GM12891 (cell line): ENCODE measurements around the gene PPP3R1.

ENCODE experiments used
- DNase-seq: peaks from one replicate; pipeline ENCODE4 v3.0.0; 2011; ENCODE audit warnings: low spot score; ENCODE audit not compliant: insufficient read length
- FAIRE-seq: peaks from 2 replicates; lab custom pipeline; 2011; peaks lifted over from hg19 to GRCh38; lab: Jason Lieb, UNC
- PAX5 ChIP-seq: IDR thresholded peaks from 2 replicates; pipeline ENCODE4 v1.6.1; 2011; ENCODE audit warnings: low read length, moderate library complexity, mild to moderate bottlenecking; ENCODE audit not compliant: insufficient read depth, severe bottlenecking
- POLR2A ChIP-seq: IDR thresholded peaks from 2 replicates; pipeline ENCODE4 v1.6.1; 2011; ENCODE audit warnings: low read depth, low read length, control low read depth
- POLR2AphosphoS5 ChIP-seq: IDR thresholded peaks from 2 replicates; pipeline ENCODE4 v1.6.1; 2011; ENCODE audit warnings: low read depth, low read length, control low read depth
- POU2F2 ChIP-seq: IDR thresholded peaks from 2 replicates; pipeline ENCODE4 v1.6.1; 2011; ENCODE audit warnings: low read depth, mild to moderate bottlenecking, control low read depth, low read length, moderate library complexity
- SPI1 ChIP-seq: IDR thresholded peaks from 2 replicates; pipeline ENCODE4 v1.6.1; 2011; ENCODE audit warnings: low read depth, low read length, control low read depth
- TAF1 ChIP-seq: IDR thresholded peaks from 2 replicates; pipeline ENCODE4 v1.6.1; 2011; ENCODE audit warnings: low read depth, low read length, control low read depth

PPP3R1 gene

DNA sequence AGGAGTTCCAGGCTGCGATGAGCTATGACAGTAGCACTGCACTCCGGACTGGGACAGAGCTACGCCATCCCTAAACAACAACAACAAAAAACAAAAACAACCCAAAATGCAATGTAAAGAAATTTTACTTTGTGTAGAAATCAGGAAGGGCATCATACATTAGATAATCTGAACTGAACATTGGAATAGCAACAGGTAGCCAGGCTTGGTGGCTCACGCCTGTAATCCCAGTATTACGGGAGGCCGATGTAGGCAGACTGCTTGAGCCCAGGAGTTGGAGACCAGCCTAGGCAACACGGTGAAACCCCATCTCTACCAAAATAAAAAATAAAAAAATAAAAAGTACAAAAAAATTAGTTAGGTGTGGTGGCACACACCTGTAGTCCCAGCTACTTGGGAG lies 96.7 kb downstream of the PPP3R1 start:
- no peak for FAIRE-seq
- TF ChIP-seq SPI1 (no peak), POLR2AphosphoS5 (no peak), PAX5 (no peak), POLR2A (no peak), POU2F2 (no peak), TAF1 (no peak)
- no peak for DNase-seq

DNA sequence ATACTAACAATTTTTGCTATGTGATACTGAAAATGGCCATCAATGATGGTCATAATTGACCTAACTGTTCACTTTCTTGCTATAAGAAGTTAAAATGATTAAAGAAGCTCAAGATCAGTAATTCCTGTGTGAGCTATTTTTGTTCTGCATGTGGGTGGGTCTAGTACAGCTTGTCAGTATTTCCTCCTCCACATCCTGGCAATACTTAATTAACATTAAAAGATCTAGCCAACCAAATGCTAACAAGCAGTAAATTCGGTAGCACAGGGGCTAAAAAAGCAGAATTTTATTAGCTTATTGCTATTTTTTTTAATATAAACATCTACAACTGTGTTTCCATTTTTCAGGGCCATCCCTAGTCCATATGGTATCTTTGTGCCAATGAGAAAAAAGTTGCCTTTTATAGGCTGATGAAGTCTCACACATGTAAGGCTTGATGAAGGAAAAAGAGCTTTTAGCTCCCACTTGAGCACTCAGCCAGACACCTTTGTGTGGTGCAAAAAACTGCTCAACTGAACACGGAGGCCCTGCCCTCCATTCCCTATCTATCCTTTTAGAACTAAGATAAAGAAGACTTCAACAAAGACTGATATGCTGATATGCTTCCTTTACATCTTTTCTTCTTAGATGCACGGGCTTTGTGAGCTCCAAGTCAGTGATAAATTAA lies 99.5 kb downstream of the PPP3R1 start:
- TF ChIP-seq SPI1 (no peak), PAX5 (no peak), POLR2AphosphoS5 (no peak), TAF1 (no peak), POU2F2 (no peak), POLR2A (no peak)
- FAIRE-seq (no peak), DNase-seq (no peak)

DNA sequence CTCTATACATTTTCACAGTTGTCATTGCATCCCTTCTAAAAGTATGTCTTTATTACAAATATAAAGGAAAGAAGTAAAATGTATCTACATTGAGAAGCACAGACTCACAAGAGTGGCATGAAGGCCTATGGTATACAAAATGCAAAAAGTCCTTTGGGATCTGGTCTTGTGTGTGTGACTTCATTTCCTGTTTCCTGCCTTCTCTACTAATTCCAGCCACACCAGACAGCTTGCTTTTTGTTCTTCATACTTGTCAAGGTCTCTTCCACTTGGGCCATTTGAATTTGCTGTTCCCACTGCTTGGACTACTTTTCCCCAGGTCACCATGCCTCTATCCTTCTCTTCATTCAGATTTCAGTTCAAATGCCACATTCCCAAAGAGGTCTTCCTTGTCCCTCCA lies 101.3 kb downstream of the PPP3R1 start:
- TF ChIP-seq POLR2A (no peak), PAX5 (no peak), TAF1 (no peak), POU2F2 (no peak), SPI1 (no peak), POLR2AphosphoS5 (no peak)
- no peak for DNase-seq
- no peak for FAIRE-seq

DNA sequence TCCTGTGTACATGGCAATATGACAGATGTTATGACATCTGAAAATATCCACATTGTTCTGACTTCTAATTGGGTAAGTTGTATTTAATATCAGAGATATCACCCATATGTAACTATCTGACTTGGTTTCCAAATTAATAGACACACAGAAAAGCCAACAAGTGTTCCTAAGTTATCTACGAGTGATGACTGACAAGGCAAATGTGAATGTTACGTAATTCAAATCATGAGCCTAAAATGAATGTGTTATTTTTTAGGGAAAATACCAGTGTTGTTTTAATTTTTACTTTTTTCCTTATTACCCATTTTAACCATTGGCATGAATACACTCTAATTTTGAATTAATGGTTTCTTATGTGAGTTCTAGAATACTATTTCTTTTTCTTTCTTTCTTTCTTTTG lies 110.5 kb downstream of the PPP3R1 start:
- TF ChIP-seq TAF1 (no peak), POLR2A (no peak), SPI1 (no peak), PAX5 (no peak), POU2F2 (no peak), POLR2AphosphoS5 (no peak)
- FAIRE-seq (no peak), DNase-seq (no peak)

DNA sequence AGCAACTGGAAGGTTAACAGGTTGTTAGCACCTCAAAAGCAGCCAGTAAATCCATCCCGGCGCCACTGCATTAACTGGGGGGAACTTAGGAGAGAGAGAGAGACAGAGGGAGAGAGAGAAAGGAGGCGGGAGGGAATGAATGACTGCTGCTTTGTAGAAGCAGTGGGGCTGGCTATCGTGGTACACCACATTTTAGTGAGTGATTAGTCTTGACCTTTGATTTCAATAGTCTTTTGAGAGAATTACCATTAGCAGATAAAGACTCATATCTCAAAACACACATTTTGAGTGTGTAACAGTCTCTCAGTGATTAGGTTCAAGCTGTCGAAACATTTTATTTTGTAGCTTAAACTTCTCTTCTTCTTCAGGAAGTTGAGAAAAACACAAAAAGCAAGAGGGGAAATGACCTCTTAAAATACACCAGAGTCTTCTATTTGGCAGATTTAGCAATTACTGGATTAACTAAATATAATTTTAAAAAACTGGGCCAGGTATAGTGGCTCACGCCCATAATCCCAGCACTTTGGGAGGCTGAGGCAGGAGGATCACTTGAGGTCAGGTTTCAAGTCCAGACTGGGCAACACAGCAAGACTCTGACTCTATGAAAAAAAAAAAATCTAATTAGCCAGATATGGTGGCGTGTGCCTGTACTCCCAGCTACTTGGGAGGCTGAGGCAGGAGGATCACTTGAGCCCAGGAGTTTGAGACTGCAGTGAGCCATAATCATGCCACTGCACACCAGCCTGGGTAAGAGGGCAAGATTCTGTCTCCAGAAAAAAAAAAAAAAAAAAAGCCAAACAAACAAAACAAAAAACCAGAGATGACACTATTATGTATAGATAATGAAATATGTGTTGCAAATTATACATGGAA lies 116.6 kb downstream of the PPP3R1 start:
- TF ChIP-seq SPI1 (no peak), POLR2AphosphoS5 (no peak), POU2F2 (no peak), TAF1 (no peak), PAX5 (no peak), POLR2A (no peak)
- DNase-seq (no peak), FAIRE-seq (no peak)

DNA sequence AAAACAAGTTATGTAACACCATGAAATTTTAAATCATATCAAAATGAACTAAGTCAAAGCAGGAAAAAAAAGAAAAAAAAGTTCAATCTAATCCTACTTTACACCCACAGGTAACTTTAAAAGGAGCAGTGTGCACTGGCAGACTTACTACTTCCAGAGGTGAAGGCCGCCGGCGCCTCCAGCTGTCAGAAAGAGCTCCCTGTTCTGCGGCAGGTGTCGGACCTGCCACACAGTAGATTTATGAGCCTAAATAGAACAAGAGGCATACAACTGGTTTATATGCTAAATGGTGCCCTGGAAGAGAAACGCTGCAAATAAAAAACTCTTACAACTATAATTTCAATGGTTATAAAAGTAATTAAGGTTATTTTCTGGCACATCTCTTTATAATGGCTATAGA lies 117.8 kb downstream of the PPP3R1 start:
- no peak for DNase-seq
- TF ChIP-seq SPI1 (no peak), POU2F2 (no peak), POLR2AphosphoS5 (no peak), POLR2A (no peak)
- FAIRE-seq: no peak

DNA sequence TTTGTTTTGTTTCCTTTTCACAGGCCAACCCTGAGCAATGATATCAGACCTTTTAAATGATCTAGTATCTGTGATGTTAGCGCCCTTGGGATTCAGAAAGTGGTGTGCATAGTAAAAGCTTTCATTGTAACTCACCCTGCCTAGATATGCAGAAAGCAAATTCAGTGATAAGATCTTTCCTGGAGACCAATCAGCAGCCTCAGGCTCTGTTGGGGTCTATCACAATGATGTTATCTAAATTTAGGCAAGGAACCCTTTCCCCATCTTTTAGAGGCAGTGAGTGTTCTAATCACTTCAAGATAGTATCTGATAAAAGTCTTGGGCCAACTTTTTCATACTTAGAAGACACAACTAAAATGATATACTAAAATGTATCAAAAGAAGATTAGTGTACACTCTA lies 118.2 kb downstream of the PPP3R1 start:
- DNase-seq: no peak
- FAIRE-seq: no peak
- no peak for TF ChIP-seq POLR2A
- TF ChIP-seq PAX5: no peak
